GM18867 (cell line): ENCODE results near the gene GRM8.
A peak's percentile ranks its signal among the peaks of the same experiment; 100 is the strongest.

Source experiments
- ATAC-seq: cut with Tn5 transposase; IDR thresholded peaks from one replicate; pipeline ENCODE4 v1.9.1; 2021; ENCODE audit warnings: mild to moderate bottlenecking, moderate library complexity; ENCODE audit not compliant: unreplicated experiment

The GRM8 gene

DNA sequence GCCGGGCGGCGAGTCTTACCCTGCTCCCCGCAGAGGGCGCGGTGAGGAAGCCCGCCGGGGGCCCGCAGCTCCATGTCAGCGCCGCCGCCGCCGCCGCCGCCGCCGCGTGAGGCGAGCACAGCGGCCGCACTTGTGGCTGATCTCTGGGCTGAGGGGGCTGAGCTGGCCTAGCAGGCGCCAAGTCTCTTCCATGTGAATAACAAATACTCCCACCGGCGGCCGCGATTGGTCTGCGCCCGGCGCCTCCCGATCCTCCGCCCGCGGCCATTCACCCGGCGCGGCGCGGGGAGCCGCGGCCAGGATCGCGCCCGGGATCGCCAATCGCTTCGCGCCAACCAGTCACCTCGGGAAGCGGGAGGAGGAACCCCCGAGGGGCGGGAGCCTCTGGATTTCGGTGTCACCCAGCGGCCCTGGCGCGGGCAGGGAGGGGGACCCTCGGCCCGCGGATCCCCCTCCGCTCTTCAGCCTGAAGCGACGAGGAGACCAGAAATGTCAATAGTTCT is at the start of gene GRM8:
Gene GRM8, minus strand, starts transcription at position 164 of the 503 bp plus-strand sequence.
- ATAC-seq = peak; percentile 26

DNA sequence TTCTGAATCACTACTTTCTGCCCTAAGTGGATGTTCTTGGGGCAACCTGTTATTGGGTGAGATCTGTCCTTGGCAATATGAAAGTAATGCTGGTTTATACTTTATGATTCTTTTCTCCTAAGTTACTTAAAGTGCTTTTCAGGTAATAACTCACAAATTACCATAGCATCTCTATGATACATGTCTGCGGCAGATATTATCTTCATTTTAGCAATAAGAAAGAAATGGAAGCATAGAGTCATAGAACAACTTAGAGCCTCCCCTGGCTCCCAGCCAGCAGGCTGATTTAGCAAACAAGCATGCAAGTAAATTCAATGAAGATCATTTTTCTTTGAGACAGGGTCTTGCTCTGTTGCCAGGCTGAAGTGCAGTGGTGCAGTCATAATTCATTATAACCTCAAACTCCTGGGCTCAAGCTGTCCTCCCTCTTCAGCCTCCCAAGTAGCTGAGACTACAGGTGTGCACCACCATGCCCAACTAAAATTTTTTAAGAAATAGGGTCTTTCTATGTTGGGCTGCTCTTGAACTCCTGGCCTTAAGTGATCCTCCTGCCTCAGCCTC is 38.1 kb upstream of the GRM8 start:
- no peak for ATAC-seq

DNA sequence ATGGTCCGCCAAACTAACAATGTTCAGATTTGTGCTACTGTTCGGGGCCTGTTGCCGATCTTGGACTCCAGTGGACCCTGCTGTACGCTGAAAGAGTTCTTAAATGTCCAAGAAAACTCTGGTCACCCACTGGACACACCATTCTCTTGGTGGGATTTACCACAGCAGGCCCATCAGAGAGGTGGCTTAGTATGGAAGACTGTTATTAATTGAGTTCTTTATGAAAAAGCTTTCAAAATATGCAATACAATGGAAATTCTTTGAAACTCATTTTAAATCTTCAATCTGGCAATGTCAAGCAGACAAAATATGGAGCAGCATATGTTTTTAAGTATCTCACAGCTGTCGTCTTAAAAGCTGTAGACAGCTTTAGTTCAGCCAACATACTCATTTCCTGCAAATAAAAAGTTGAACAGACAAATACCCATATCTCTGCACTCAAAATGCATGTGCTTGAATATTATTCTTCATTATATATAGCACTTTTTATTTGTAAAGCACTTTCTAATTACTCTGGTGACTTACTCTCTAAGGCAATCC is 37.4 kb upstream of the GRM8 start:
- no peak for ATAC-seq

DNA sequence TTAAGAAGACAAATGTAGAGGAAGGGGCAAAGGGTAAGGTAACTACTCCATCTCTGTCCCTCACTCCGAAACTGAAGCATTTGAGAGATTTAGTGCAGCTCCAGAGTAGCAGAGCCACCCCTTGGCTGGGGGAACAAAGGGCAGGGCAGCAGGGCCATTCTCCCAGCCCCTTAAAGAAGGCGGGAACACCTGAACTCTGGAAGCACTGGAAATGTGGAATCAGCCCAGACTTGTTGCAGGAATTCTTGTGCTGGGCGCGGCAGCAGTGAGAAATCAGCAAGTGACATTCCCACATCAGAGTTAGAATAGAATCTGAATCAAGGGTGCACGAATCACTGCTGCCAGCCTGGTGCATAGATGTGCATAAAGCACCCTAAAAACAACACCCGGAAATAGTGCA is 34.4 kb upstream of the GRM8 start:
- no peak for ATAC-seq

DNA sequence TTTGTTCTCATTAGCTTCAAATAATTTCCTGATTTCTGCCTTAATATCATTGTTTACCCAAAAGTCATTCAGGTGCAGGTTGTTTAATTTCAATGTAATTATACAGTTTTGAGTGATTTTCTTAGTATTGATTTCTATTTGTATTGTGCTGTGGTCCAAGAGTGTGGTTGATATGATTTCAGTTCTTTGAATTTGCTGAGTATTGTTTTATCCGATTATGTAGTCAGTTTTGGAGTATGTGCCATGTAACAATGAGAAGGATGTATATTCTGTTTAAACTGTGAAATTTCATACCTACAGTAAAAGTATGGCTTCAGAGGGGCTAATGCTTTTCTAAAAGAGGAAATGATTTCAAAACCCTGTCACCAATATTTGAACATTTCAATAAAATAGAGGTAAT is 17.4 kb upstream of the GRM8 start:
- ATAC-seq = no peak

DNA sequence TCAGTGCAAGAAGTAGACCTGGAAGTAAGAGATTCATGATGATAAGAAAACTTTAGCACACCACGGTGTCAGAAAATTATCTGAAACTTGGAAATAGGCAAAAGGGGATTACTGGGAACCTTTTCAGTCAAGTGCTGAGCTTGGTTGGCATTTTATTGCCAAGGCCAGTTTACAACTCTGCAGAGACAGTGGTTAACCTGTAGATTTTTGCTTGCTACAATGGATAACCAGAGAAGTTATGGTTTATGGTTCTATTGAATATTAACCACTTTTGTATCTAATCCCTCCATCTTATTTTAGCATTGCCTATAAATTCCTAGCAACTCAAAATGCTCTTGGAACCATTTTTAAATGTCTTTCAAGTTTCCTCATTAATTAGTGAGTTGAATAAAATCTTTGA is 13.3 kb upstream of the GRM8 start:
- ATAC-seq = no peak

DNA sequence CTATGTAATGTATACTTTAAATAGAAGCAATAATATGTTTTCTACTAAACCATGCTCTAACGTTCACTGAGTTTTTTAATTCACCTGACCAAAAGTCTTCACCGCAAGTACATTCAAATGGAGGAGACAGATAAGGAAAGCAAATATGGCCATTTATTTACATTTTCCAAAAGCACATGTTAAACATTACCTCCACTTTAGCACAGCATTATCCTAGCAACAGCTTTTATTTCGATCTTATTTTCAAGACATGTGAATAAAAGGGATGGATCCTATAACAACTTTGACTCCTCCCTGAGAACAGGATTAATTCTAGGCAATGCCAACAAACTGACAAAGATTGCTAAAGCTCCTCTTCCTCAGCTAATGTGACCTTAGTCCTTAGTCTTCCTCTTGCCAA is 11.5 kb upstream of the GRM8 start:
- ATAC-seq = no peak

DNA sequence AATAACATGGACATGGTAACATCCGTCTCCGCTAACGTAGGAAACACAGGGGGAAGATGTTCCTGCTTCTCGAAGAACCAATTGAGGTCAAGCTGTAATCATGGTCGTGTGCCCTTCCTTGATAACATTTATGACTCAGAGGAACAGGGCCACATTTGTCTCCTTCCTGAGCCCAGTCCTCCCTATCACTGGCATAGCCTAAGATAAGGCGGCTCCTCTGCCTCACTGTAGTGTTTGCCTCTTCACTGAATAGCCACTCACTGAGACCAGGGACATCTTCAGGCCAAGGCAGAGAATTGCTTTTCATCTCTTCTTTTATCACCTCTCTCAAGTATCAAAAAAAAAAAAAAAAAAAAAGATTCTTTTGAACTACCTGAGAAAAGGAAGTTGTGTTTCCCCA is 5.4 kb upstream of the GRM8 start:
- no peak for ATAC-seq

DNA sequence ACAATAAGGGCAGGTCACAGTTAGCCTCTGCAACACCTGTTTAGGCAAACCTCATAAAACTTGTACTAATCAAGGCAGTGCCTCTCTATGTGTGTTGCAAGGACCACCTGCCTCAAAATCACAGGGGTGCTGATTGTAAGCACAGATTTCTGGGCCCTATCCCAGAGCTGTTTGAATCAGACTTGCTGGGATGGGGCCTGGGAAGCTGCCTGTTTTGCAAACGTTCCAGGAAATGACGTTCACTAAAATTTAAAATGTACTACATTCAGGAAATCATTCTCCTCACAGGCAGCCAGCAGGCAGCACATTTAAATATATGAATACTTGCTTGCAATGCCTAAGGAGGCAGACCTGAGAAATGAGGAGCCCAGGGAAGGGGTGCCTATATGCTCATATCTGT is 4.3 kb upstream of the GRM8 start:
- ATAC-seq = no peak

DNA sequence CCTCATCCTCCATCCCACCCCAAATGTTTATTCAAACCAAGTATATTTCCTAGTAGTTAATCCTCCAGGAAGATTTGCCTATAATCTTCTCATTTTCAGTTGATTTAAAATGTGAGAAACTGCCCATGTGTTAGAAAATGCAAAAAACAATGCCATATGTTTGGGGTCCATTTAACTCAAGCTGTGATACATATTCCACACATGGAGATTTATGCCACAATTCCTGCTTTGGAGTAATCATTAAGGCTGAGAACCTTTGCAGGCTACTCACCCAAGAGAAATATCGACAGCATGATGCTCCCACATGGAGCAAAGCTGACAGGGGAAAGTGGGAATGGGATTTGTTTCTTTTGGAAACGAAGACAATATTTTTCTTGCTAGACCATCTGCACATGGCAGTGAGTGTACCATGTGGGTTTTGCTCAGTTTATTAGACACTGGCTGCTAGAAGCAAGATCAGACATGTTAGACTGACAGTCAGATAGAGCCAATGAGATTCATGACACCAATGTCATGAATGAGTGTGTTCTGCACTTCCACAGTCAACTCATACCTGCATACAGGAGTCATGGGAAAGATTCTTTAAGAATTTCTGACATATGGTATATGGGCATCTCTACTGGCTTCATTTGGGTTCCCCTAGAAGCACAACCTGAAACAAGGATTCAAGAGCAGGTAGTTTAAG is 3.4 kb upstream of the GRM8 start:
- ATAC-seq = no peak

DNA sequence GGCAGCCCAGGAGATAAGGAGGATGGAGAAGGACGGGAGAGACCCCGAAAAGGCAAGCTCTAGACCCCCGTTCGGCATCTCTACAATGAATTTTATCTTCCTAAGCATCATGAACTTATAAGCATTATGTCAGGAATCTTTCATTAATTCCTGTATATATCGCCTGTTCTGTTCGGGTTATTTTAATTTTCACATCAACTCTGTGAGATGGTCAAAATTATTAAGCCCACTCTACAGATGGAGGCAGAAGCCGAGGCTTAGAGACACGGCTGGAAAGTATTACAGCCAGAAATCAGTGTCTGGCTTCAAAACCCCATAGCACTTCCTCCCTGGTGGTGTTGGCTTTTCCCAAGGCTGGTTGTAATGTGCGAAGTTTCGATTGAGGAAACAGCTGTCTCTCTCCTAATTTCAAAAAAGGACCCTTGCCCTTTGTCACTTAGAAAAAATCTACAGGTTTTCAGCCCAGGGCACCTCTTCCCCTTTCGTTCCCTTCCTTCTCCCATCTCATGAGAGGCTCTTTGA is 1.5 kb upstream of the GRM8 start:
- ATAC-seq = no peak

DNA sequence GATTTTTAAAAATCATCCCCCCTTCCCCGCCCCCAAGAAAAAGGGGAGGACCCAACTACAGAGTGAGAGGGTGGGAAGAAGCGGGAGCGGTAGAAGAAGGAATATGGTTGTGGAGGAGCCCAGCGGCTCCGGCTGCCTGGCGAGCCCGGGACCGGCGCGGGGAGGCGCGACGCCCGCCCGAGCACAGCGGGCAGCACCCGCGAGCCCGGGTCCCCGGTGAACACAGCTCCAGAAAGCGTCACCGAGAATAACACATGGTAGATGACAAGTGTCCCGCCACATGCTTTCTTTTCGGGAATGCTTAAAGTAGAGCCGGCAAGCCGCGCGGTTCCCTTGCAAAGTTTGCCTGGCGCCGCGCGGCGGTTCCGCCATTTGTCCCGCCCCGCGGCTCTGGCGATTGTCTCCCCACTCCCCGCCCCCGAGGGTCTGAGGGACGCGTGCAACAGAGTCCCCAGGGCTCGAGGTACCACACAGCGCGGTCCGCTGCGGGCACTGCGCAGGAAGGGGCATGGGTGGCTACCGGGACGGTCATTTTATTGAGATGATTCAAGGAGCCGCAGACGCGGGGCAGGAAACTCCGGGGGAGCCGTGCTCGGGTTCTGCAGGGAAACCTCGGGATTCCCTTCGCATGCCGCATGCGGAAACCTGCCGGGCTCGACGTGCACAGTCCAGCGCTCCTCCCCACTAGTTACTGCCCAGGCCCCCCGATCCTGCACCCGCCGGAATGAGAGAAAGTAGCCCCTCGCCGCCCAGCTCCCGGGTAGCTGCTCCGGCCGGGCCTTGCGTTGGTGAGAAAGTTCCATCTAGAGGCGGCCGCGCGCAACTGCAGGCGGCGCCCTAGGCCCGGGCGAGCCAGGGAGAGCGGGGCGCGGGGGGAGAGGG is 781 bp upstream of the GRM8 start:
- ATAC-seq = peak; percentile 89

DNA sequence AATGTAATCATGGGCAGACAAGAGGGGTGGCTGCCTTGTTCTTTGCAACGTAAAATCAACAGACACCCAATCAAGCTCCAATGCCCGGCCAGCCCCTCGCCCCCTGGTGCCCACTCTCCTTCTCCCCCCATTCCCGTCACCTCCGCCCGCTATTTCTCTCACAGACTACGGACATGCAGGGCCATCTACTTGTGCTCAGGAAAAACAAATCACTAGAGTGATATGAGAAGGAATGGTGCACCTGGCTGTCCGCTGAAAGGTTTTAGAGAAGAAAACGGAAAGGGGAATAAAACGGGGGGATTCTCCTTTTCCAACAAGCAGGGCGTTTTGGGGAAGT is 396 bp downstream of the GRM8 start:
- ATAC-seq = no peak

DNA sequence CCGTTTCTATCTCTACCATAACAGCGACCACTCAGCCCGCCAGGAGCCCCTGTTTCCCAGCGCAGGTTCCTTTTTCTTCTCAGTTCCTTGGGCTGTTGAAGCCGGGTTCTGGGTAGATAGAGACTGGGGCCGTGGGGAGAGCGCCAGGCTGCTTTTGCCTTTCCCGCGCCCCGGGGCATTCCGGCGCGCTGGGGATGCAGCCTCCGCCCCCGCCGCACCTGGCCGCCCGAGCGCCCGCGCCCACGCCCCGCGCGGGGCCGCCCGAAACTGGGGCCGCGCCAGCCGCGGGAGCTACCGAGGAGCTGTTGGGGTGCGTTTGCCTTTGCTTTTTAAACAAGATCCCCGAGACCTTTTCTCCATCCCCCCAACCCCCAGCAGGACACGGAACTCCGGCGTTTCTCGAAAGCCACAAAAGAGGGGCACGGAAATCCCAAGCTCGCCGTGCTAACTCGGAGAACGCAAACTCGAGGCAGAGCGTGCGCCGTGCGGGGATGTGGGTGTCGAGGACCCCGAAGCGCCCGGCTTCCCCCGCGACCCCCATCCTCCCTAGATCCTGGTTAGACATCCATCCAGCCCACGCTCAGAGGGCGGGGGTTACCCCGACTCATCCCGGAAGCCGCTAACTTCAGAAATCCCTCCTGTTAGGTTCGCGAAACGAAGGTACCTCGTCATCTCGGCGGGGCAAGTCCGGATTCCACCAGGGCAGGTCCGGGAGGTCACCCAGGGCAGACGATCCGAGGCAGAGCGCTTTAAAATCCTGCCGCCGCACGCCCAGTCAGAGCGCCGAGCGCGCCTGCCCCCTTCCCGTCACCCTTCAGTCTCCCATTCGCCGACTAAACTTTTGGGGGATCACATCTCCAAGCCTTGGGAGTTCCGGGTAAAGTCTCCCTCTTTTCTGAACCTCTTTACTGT is 1.0 kb downstream of the GRM8 start:
- ATAC-seq = no peak

DNA sequence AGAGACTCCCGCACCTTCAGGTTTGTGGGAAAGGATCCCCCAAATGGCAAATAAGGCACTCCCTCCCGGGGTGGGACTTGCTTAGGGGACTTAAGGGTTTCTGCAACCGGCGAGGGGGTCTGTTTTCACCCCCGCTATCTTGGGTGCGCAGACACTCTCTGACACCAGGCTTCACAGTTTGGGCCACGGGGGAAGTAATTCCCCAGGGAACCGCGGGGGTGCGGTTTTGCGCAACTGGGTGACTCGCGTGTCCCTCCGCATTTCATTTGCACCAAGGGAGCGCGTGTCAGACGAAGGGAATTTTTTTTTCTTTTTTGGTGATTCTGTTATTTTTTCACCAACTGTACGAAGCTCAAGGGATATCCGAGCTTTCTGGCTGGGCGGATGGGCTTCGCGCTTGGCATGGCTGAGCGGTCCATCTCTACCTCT is 1.7 kb downstream of the GRM8 start:
- ATAC-seq = no peak

DNA sequence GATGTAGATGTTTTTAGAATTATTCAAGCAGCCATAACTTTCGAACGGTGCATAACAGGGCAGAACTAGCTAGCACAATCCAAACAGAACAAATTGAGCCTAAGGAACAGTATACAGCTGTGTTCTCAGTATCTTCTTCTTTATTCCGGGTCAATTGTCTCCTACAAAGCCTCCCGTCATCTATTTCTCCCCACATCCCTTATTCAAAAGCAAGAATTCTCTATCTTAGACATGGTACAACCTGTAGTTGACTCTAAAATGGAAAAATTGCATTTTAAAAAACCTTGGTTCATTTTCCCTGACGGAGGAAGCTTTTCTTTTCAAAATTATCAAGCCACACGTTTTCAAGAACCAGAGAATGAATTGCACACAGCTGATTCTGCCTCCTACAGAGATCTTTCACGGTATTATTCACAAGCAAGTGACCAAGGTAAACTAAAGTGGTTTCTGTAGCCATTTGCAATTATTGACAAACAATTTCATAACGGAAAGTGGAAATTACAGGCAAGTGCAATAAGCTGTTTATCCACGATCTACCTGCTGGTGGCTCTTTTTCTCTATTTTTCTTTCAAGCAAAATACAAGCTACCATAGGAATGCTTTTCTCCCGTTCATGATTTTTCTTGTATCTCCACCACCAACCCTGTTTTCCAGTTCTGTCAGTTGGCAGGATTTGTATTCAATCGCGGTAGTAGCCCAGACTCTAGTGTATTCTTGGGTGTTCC is 2.3 kb downstream of the GRM8 start:
- no peak for ATAC-seq

DNA sequence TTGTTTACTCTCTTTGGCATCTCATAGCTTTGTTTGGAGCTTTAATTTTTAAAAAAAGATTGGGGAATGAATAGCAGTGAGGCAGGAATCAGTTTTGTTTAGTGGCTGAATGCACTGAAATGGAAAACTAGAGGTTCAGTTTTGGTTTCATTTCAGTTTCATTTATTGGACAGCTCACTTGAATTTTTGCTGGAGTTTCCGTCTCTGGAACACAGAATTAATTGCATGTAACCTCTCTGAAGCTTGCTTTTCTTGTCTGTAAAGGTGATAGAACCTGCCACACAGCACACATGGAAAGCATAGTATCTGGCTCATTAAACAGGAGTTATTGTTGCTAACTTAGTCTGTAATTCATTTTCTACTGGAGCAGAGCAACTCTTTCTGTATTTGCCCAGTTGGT is 7.1 kb downstream of the GRM8 start:
- ATAC-seq = peak; percentile 57

DNA sequence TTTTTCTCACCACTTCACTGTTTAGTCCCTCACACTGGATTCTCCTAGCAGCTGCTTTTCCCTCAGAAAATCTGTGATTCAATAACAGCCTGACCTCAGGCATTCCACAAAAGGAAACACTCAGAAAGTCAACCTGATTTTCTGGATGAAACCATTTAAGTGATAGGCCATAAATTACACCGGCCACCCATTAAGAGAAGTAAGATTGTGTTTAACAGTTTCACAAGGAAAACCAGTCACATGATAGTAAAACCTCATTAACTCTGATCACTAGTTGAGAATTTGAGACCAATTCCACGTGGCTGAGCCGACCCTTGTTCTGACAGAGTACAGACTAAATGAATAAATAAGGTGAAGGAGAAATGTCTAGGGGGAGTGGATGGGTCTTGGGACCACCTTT is 7.7 kb downstream of the GRM8 start:
- no peak for ATAC-seq

DNA sequence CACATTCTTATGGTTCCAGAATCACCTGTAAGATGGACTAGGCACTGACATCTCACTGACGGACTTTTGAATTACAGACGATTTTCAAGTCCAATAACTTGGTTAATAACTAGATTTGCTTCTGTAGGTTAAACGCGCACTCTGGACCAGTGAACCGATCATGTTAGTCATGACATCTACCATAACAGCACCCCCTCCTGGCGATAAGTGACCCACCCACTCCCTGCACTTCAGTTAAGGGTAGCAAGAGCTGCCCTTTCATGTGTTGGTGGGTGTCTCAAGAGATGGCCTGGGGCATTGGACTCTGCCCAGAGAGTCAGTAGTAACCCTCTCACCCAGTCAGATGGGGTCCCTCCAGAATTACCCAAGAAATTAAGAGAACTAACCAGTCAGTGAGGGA is 12.9 kb downstream of the GRM8 start:
- peak; percentile 61 for ATAC-seq

DNA sequence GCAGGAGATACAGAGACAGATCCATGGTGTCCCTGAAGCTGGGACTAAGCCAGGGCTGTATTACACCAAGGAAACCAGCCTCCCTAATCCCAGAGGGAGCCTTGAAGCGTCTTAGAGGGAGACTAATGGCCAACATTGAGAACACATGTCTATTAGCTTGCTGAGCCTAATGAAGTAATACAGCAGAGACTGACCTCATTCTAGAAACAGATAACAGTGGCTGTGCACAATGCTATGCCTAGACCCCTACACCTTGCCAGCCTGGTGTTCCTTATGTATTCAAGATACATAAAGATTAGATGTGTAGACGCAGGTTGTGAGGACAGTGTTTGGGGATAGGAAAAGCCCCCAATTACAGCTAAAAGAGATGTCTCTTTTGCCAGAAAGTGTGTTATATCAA is 19.1 kb downstream of the GRM8 start:
- no peak for ATAC-seq
